GM18951 (cell line): ENCODE measurements around the gene C1R.
A peak's percentile ranks its signal among the peaks of the same experiment; 100 is the strongest.

Source experiments
- POLR2A ChIP-seq: IDR thresholded peaks from 4 replicates; pipeline ENCODE4 v1.6.1; 2011; ENCODE audit warnings: mild to moderate bottlenecking; ENCODE audit not compliant: insufficient read length, insufficient read depth; ENCODE audit errors: extremely low read depth
- in situ Hi-C: fragments of 300-500 bp; cut with MboI; formaldehyde crosslinking; loops from one replicate; pipeline ENCODE4 v1.12.0; 2022; ENCODE audit warnings: low sequenced_read_pairs, mixed read lengths, inconsistent platforms; ENCODE audit not compliant: unreplicated experiment

The C1R gene

DNA sequence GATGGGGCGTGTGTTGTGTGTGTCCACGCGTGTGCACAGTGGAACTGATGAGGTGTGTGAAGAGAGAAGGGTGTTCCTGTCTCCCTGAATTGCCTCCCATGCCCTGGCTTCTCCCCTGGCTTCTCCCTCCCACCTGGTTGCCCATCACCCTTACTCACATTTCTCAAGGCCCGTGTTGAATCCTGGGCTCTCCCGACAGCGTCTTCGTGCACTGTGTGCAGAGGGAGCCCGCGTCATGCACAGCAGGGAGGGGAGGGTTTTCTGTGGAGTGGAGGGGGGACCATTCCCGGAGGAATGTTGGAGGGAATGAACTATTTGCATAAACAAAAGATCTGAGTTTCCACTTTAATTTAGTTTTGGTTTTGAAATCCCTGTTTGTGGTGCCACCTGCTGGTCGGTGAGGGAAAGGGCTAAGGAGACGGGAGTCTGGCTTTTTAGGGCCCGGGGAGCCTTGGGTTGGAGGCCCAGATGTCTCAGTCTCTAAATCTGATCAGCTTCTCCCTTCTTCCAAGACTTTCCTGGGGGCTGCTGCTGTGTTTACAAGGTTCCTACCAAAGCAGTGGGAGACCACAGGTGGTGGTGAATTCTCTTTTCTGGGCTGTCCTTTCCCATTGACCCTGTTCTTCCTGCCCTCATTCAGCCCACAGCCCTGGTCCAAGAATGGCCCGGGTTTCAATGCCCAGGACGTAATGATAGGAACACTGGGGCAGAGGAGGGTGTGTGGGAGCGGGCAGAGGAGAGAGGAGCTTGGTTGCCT, at the start of gene C1R:
Gene C1R, minus strand, starts transcription at position 217 of the 757 bp plus-strand sequence. Its CDS starts 57 bp downstream, at position 160.
- no peak for TF ChIP-seq POLR2A
- in situ Hi-C loops: no loop called here

DNA sequence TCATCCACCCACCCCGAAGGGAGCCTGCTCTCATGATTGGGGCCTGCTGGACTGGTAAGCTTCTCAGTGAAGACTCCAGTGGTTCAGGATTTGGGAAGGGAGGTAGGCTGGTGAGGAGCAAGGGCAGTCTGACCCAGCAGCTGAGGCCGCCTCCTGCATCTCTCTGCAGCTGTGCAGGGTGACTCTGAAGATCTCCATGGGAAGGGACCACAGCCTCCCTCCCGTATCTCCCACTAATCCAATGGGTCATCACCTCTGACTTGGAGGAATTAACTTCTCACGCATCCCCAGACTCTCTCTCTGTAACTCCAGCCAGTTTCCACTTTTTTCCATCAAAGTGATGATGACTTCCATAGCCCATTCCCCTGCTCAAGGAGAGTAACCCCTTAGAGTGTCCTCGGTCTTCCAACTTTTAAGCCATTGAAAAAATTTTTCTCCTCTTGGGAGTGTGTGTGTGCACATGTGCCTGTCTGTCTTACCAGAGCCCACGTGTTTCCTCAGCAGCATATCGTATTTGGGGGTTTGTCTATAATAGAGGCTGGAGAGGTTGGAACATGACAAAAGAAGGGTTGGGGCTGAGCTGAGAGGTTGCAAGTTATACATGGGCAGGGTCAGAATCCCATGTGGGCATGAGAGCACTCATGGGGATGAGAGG, 49.2 kb upstream of the C1R start:
- TF ChIP-seq POLR2A: no peak
- in situ Hi-C loops: no loop called here

DNA sequence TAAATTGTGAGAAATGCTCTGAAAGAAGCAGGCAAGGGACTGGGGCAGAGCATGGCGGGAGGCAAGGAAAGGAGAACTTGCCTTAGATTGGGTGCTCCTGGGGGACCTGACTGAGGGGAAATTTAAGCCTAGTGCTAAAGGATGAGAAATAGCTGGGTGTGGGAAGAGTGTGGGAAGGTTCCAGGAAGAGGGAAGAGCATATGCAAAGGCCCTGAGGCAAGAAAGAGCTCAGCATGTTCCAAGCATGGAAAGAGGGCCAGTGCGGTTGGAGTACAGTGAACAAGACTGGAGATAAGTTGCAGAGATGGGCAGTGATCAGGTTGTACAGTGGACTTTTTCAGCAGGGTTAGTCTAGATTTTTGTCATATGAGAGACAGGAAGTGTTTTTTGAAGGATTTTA, 47.0 kb upstream of the C1R start:
- no peak for TF ChIP-seq POLR2A
- in situ Hi-C loops: no loop called here

DNA sequence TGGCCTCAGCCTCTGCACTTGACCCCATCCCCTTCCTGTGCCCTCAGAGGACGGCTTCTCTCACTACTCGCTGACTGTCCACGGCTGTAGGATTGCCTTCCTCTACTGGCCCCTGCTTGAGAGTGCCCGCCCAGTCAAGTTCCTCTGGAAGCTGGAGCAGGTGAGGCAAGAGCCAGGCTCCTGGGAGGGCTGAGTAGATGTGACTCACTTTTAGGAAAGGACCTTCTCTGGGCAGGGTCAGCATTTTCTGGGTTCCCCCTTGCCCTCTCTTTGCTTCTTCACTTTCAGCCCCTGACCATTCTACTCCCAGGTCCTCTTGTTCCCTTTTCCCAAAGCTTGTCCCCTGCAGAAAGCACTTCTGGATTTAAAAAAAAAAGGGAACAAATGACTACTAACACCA, 45.7 kb upstream of the C1R start:
- in situ Hi-C loops: no loop called here
- TF ChIP-seq POLR2A: no peak

DNA sequence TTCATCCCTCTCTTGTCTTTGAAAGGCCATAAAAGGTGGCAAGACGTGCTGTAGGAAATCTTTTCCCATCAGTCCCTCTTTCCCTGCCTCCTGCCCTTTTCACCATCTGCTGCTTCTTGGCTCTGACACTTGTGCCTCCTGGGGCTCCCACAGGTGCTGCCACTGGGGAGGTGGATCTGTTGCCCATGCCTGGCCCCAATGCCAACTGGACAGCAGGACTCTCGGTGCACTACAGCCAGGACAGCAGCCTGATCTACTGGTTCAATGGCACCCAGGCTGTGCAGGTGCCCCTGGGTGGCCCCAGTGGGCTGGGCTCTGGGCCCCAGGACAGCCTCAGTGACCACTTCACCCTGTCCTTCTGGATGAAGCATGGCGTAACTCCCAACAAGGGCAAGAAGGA, 44.4 kb upstream of the C1R start:
- no peak for TF ChIP-seq POLR2A
- in situ Hi-C loops: no loop called here

DNA sequence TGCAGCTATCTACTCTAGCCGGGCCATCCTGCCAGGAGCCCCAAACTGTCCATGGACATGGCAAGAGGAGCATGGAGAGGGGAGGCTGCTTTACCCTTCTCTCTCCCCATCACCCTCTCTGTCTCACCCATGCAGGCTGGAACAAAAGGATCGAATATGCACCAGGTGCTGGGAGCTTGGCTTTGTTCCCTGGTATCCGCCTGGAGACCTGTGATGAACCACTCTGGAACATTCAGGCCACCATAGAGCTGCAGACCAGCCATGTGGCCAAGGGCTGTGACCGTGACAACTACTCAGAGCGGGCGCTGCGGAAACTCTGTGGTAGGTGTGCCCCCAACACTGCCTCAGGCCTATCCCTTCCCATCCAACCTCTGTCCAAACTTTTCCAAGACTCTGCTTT, 43.8 kb upstream of the C1R start:
- no peak for TF ChIP-seq POLR2A
- in situ Hi-C loops: no loop called here

DNA sequence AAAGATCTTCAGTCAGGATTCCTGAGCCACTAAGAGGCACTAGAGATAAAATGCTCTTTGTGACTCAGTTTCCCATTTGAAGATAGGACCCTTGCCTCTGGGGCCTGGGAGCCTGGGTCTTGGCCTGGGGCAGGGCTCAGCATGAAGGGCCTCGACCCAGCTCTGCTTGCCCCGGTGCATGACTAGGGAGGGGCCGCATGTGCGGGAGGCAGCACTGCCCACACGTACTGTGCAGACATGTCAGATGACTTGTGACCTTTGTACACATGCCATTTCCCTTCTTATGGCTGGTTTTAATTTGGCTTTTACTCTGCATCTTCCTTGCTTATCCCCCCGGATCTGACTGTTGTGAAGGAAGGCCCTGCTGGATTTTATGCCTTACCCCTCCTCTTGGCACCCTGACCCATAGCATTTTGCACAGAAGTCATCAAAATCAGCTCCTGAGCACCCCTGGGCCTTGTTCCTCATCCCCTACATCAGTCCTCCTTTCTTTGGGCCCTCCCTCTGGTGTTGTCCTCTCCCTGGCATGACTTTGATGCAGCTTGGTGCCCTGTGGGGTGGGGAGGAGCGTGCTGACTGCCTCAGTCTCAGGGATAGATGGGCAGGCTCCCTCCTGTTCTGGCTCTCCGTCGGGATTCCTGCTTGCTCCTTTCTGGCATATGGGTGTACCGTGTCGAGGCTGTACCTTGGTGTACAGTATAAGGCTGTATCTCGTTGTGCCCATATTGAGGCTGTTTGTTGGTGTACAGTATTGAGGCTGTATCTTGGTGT, 42.3 kb upstream of the C1R start:
- in situ Hi-C loops: no loop called here

DNA sequence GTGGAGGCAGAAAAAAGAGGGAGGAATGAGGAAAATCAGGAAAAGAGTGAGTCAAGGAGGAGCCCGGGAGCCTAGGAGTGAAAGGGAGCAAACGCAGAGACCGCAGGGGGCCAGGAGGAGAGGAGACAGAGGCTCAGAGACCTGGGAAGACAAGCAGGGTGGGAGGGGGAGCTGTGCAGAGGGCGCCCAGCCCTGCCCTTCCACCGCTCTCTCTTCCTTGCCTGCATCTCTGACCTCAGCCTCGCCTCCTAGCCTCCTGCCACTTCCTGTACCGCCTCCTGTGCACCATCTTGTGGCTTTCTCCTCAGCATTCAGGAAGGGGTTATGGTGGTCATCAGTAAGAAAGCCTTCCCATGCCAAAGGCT, 39.2 kb upstream of the C1R start:
- TF ChIP-seq POLR2A: no peak
- in situ Hi-C loops: no loop called here

More for the DNA sequence above, 42.3 kb upstream of the C1R start:
- TF ChIP-seq POLR2A: no peak

DNA sequence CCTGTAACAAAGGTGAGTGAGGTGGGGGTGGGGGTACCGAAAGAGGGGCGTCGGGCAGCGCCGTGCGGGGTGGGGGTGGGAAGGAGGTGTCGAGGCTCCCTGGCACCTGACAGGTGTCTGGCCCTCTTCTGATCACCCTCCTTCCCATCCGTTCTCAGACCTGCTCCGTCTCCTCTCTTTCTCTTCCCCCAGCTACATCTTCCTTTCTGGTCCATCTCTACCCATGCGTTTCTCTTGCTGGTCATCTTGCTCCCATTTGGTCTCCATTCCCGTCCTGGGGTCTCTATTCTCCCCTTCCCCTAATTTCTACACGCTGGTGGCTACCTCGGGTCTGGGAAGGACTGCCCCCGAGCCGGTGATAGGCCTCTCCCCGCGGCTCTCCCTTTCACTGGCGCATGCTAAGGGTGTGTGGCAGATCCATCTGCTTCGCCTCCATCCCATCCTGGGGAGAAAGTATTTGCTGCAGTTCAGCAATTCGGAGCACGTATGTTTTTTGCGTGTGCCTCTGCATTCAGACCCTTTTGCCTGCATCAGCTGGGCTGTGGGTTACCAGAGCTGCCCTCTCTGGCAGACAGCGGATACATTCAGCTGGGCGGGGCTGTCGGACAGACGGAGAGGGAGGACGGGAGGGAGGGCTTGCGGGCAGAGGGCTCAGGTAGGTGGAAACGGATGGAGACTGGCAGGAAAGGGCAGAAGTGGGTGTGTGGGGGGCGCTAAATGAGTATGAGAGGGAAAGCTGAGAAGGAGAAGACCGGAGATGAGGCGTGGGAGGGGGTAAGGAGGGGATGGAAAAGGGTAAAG, 38.7 kb upstream of the C1R start:
- TF ChIP-seq POLR2A: no peak
- in situ Hi-C loops: no loop called here

DNA sequence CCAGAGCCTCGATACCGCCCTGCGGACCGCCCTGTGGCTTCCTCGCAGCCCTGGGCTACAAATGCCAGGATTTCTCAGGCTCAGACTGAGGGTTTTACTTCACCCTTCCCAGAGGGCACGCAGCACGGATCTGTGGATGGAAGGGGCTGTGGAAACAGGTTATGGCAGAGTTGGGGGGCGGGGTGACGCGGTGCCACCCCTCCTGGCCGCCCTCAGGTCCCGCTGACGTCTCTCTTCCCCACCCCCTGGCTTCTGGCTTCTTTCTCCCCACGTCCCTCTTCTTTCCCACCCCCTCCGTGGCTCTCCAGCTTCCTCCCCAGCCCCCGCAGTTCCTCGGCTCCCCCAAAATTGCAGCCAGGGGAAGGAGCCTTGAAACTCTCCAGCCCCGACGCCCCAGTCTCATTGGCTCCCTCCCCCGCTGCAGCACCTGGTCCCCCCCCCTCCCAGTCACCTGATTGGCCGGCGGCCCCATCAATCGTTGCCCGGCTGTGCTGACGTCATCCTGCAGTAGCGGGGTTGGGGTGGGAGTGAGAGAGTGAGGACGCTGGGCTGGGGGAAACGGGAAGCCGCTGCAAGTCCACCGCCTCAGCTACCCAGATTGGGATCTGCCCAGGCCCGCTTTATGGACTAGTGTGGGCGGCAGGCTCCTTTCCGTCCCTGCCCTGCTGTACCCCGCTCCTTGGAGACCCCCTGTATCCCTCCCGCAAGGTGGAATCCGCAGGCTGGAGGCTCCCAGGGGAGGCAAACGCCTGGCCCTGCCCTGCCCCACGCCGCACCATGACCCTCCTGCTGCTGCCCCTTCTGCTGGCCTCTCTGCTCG, 37.8 kb upstream of the C1R start, which contains the start of gene CLSTN3:
Gene CLSTN3, plus strand, starts transcription at position 500 of the 820 bp plus-strand sequence. Its CDS starts 278 bp downstream, at position 778.
- peak; percentile 38 for TF ChIP-seq POLR2A
- in situ Hi-C loops: no loop called here

DNA sequence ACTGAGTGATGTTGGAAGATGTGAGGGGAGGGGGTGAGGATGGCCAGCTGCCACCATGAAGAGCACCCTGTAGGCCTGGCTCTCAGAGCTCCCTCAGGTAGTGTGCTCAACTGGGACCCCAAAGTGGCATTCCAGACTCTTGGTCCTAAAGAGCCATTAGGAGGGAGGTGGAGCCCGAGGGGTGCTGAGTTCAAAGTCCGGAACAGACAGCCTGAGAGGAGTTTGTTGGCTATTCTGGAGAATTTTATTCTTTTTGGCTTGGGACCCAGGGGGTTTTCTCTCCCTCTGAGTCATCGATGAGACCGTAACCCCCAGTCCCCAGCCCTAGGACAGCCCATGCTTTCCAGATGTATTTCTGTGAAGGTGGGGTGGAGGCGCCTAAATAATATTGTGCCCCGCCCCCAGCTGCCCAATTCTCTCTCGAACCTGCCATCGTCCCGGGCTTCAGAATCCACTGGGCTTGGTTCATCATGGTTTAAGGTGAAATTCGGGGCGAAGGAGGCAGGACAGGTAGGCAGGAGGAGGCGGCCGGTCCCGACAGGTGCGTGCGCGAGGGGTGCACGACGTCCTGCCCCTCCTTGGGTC, 37.1 kb upstream of the C1R start:
- in situ Hi-C loops: no loop called here
- TF ChIP-seq POLR2A: no peak
